GM12878 (cell line): ENCODE data around the gene RNF220. TPM values are rescaled to one million over a fixed set of nuclear protein-coding genes. Genes with fewer than 3 reads are reported as not detected.

ENCODE experiments used
- ATAC-seq: fragments of 200-7000 bp; cut with Tn5 transposase; 3 replicates; pipeline ENCODE4 v1.9.1; 2020; ENCODE audit warnings: mild to moderate bottlenecking, moderate library complexity
- BruUV-seq: library from RNA; stranded (reverse); fragments of 400-500 nt; replicated peaks from 2 replicates; lab custom pipeline; 2021; lab: Mats Ljungman, UMichigan
- CTCF ChIA-PET: fragments of 300-600 bp; sonication (Branson Sonifier 250); formaldehyde crosslinking; extraction: SDS; loops from one replicate; lab custom pipeline; 2021; ENCODE audit warnings: inconsistent platforms; lab: Yijun Ruan, JAX
- POLR2A ChIA-PET: fragments of 350-600 bp; formaldehyde crosslinking; extraction: SDS; loops from one replicate; lab custom pipeline; 2021; ENCODE audit warnings: inconsistent platforms; lab: Charles Lee
- RAD21 ChIA-PET: fragments of 300-600 bp; sonication (Branson Sonifier 250); formaldehyde crosslinking; loops from one replicate; lab custom pipeline; 2023; ENCODE audit warnings: antibody characterized with exemption; ENCODE audit not compliant: unreplicated experiment; lab: Charles Lee
- SMC1A ChIA-PET: fragments of 300-600 bp; sonication (Branson Sonifier 250); formaldehyde crosslinking; loops from one replicate; lab custom pipeline; 2023; ENCODE audit not compliant: unreplicated experiment, uncharacterized antibody; lab: Charles Lee
- DNase-seq: peaks from one replicate; pipeline ENCODE4 v3.0.0-alpha.2; 2011; ENCODE audit warnings: low read depth, low spot score
- FAIRE-seq: peaks from 3 replicates; lab custom pipeline; 2011; peaks lifted over from hg19 to GRCh38; lab: Jason Lieb, UNC
- H2AFZ ChIP-seq: 2 replicates; pipeline ENCODE4 v1.6.0; 2011; ENCODE audit warnings: low read depth, low read length, control low read depth; ENCODE audit not compliant: control insufficient read depth
- H3K27ac ChIP-seq: 2 replicates; pipeline ENCODE4 v1.5.1; 2011; ENCODE audit warnings: control low read depth; ENCODE audit not compliant: control insufficient read depth, insufficient read depth
- H3K27me3 ChIP-seq, 2 experiments: replicated peaks in 1 of 2; 2 replicates each; pipeline versions ENCODE4 v1.6.0 to v1.6.1; 2011; ENCODE audit warnings: low read length in 1 of 2; ENCODE audit not compliant: control insufficient read depth in 2 of 2, insufficient read depth in 2 of 2
- H3K36me3 ChIP-seq, 2 experiments: 2 replicates each; pipeline ENCODE4 v1.5.1; 2011; ENCODE audit warnings: low read length in 1 of 2; ENCODE audit not compliant: control insufficient read depth in 2 of 2, insufficient read depth in 2 of 2
- H3K4me1 ChIP-seq: 2 replicates; pipeline ENCODE4 v1.6.1; 2011; ENCODE audit warnings: mild to moderate bottlenecking, low read length, moderate library complexity, mixed read lengths; ENCODE audit not compliant: control insufficient read depth, insufficient read depth
- H3K4me2 ChIP-seq: 2 replicates; pipeline ENCODE4 v1.6.0; 2011; ENCODE audit warnings: control low read depth; ENCODE audit not compliant: control insufficient read depth, insufficient read depth
- H3K4me3 ChIP-seq: fragments of 200-600 bp; sonication (generic); 2 replicates; pipeline ENCODE4 v1.5.1; 2016
- H3K79me2 ChIP-seq: 2 replicates; pipeline ENCODE4 v1.6.0; 2011; ENCODE audit warnings: low read length; ENCODE audit not compliant: control insufficient read depth, insufficient read depth
- H3K9ac ChIP-seq: 2 replicates; pipeline ENCODE4 v1.8.0; 2011; ENCODE audit warnings: low read length, control low read depth, mixed read lengths; ENCODE audit not compliant: control insufficient read depth, insufficient read depth
- H3K9me3 ChIP-seq: replicated peaks from 3 replicates; pipeline ENCODE4 v1.5.1; 2011; ENCODE audit warnings: mild to moderate bottlenecking, low read length; ENCODE audit not compliant: control insufficient read depth, insufficient read depth
- H4K20me1 ChIP-seq: 2 replicates; pipeline ENCODE4 v1.6.0; 2011; ENCODE audit not compliant: control insufficient read depth, insufficient read depth
- CBX3 ChIP-seq: fragments of 200-600 bp; sonication (generic); IDR thresholded peaks from 2 replicates; pipeline ENCODE4 v1.6.1; 2016; ENCODE audit warnings: low read depth, borderline replicate concordance
- CBX5 ChIP-seq: sonication (generic); IDR thresholded peaks from 2 replicates; pipeline ENCODE4 v1.6.1; 2016; ENCODE audit warnings: low read depth, moderate library complexity, mild to moderate bottlenecking, inconsistent platforms
- E4F1 ChIP-seq: fragments of 450-650 bp; IDR thresholded peaks from 2 replicates; pipeline ENCODE4 v1.6.1; 2018; ENCODE audit warnings: borderline replicate concordance, mild to moderate bottlenecking; ENCODE audit not compliant: partially characterized antibody
- FOXM1 ChIP-seq: IDR thresholded peaks from 2 replicates; pipeline ENCODE4 v1.6.1; 2012; ENCODE audit warnings: low read depth, mild to moderate bottlenecking, inconsistent platforms, low read length, moderate library complexity
- KLF5 ChIP-seq: fragments of 450-650 bp; IDR thresholded peaks from 2 replicates; pipeline ENCODE4 v1.6.1; 2014; ENCODE audit warnings: mild to moderate bottlenecking; ENCODE audit not compliant: partially characterized antibody
- NR2C1 ChIP-seq: fragments of 450-650 bp; IDR thresholded peaks from 2 replicates; pipeline ENCODE4 v1.6.1; 2017; ENCODE audit warnings: antibody characterized with exemption, mild to moderate bottlenecking, moderate library complexity
- PAX5 ChIP-seq: IDR thresholded peaks from 2 replicates; pipeline ENCODE4 v1.6.1; 2011; ENCODE audit warnings: low read depth, low read length, borderline replicate concordance
- ZNF207 ChIP-seq: fragments of 450-650 bp; IDR thresholded peaks from 2 replicates; pipeline ENCODE4 v1.6.1; 2014; ENCODE audit warnings: antibody characterized with exemption, mild to moderate bottlenecking, borderline replicate concordance
- WGBS: methylation state at CpG from one replicate; pipeline ENCODE4 v1.1.6; 2016; ENCODE audit warnings: low lambda C conversion rate; ENCODE audit not compliant: insufficient replicate concordance, insufficient coverage; ENCODE audit errors: missing lambda C conversion rate; 5-methylcytosine and 5-hydroxymethylcytosine counted together
- in situ Hi-C: fragments of 300-500 bp; cut with MboI; formaldehyde crosslinking; loops from 9 replicates; pipeline ENCODE4 v1.14.3; 2018; ENCODE audit warnings: mixed read lengths
- intact Hi-C: fragments of 100-400 bp; cut with micrococcal nuclease; formaldehyde crosslinking; loops from one replicate; pipeline ENCODE4 v1.14.2; 2022; ENCODE audit not compliant: unreplicated experiment
- polyA plus RNA-seq, 11 experiments: library from polyadenylated mRNA; depleted of rRNA in 4 of 11; unstranded in 6 of 11; stranded (reverse) in 5 of 11; fragments of >200 nt; fragmentation: Nextera tagmentation in 4 of 11; fragmentation: Illumina TruSeq in 1 of 11; extraction: Ambion mirVana in 4 of 11; extraction: Trizol in 1 of 11; gene quantifications; 1 replicate in 1 of 11; 2 replicates in 10 of 11; pipeline versions ENCODE4 v1.2.1 to v1.2.3, GENCODE V29; 2011 to 2016; ENCODE audit warnings: inconsistent platforms in 2 of 11, missing spikeins in 2 of 11, low read depth in 1 of 11
- total RNA-seq, 4 experiments: library from RNA; depleted of rRNA in 3 of 4; stranded (reverse); fragments of >200 nt in 3 of 4; fragmentation: Illumina TruSeq in 1 of 4; extraction: Trizol in 1 of 4; gene quantifications; 2 replicates each; pipeline versions ENCODE4 v1.2.1 to v1.2.3, GENCODE V29; 2013 to 2021
- TF ChIP-seq, protein P1 (sequence below): IDR thresholded peaks from 2 replicates; pipeline ENCODE4 v1.6.1; 2012; ENCODE audit warnings: mild to moderate bottlenecking, low read depth, low read length

Gene RNF220
- total and polyA plus RNA-seq, 10 of the 15 experiments (the other 5 are each of a cell fraction or from before 2014, with no cell fraction given): 4.6 to 84.1 (median 53.7) TPM

DNA sequence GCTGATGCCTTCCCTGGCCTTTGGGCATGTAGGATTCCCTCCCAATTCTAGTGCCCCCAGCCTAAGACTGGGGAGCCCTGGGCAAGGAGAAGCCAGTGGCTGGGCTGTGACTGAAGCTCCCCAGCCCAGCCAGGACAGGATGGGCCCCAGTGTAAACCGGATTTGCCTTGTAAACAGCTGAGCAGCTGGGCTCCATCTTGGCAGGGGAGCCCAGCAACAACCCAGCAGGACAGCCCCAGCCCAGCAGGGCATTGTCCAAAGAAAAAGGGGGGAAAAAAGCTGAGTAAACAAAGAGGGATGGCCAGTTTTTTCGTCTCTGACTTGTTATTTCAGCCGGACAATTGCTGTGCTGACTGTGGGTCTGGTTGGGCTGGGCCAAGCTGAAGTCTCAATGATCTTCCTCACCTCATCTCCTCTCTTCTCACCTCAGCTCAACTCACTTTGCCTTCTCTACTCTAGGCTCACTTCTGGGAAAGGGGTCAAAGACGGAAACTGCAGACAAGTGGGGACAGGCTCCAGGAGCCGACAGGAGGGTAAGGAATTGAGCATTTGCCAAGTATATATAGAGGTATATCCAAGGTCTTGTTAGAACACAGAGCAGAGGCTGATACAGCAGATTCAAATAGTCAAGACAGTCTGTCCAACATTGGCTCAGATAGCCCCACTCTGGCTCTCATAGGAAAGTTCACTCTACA, 171.5 kb downstream of the RNF220 start:
- Histone ChIP-seq H3K4me2 (no peak overlapping the region), H3K4me1 (no peaks in the 10 kb centered on the region), H3K9me3 (no peaks in the 10 kb centered on the region), H3K27me3 (peaks cover 0 to 2% of the 10 kb centered on the region in 2 experiments; a peak in 2 of 4 replicates), H4K20me1 (no peaks in the 10 kb centered on the region), H3K9ac (no peak overlapping the region), H3K27ac (no peak overlapping the region), H3K36me3 (no peaks in the 10 kb centered on the region), H3K79me2 (no peaks in the 10 kb centered on the region), H2AFZ (no peak overlapping the region), H3K4me3 (no peak overlapping the region)
- ChIA-PET CTCF (interaction anchor here (1.3 to 2.6 kb wide), 3 partner anchors 7 to 76 kb away, joined by 3 to 8 read pairs (median 4); no protein-coding TSS in a partner anchor), RAD21 (no interaction called here), SMC1A (interaction anchor here (1.2 kb wide), 1 partner anchor 16 kb away, joined by 3 read pairs; no protein-coding TSS in a partner anchor), POLR2A (no interaction called here)
- DNase-seq (no peak), ATAC-seq (no peak), FAIRE-seq (no peak)
- no TSS peak for BruUV-seq
- in situ Hi-C loops: no loop called here
- WGBS: 28% methylated on average over 4 of the region's 5 CpGs
- intact Hi-C loops: no loop called here
- no peak for TF ChIP-seq FOXM1
- no peak for TF ChIP-seq ZNF207
- TF ChIP-seq CBX3: no peak
- TF ChIP-seq E4F1: no peak
- TF ChIP-seq NR2C1: no peak
- TF ChIP-seq PAX5: no peak
- TF ChIP-seq, protein P1, sequence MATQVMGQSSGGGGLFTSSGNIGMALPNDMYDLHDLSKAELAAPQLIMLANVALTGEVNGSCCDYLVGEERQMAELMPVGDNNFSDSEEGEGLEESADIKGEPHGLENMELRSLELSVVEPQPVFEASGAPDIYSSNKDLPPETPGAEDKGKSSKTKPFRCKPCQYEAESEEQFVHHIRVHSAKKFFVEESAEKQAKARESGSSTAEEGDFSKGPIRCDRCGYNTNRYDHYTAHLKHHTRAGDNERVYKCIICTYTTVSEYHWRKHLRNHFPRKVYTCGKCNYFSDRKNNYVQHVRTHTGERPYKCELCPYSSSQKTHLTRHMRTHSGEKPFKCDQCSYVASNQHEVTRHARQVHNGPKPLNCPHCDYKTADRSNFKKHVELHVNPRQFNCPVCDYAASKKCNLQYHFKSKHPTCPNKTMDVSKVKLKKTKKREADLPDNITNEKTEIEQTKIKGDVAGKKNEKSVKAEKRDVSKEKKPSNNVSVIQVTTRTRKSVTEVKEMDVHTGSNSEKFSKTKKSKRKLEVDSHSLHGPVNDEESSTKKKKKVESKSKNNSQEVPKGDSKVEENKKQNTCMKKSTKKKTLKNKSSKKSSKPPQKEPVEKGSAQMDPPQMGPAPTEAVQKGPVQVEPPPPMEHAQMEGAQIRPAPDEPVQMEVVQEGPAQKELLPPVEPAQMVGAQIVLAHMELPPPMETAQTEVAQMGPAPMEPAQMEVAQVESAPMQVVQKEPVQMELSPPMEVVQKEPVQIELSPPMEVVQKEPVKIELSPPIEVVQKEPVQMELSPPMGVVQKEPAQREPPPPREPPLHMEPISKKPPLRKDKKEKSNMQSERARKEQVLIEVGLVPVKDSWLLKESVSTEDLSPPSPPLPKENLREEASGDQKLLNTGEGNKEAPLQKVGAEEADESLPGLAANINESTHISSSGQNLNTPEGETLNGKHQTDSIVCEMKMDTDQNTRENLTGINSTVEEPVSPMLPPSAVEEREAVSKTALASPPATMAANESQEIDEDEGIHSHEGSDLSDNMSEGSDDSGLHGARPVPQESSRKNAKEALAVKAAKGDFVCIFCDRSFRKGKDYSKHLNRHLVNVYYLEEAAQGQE: no peak
- TF ChIP-seq KLF5: no peak
- no peak for TF ChIP-seq CBX5
